Measurements from ENCODE around the gene PEX14. TPM values are rescaled to one million over a fixed set of nuclear protein-coding genes. Genes with fewer than 3 reads are reported as not detected.
A peak's percentile ranks its signal among the peaks of the same experiment; 100 is the strongest.

PEX14 gene
- total and polyA plus RNA-seq, 9 of the 15 experiments (the other 6 are each of a cell fraction or from before 2014, with no cell fraction given): 2.6 to 45.7 (median 22.7) TPM

- TF ChIP-seq, protein P1, sequence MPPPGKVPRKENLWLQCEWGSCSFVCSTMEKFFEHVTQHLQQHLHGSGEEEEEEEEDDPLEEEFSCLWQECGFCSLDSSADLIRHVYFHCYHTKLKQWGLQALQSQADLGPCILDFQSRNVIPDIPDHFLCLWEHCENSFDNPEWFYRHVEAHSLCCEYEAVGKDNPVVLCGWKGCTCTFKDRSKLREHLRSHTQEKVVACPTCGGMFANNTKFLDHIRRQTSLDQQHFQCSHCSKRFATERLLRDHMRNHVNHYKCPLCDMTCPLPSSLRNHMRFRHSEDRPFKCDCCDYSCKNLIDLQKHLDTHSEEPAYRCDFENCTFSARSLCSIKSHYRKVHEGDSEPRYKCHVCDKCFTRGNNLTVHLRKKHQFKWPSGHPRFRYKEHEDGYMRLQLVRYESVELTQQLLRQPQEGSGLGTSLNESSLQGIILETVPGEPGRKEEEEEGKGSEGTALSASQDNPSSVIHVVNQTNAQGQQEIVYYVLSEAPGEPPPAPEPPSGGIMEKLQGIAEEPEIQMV (tag; conservative IDR thresholded peaks at IDR 0.05; ENCODE audit: low read depth): no peak
- TF ChIP-seq, protein P2, sequence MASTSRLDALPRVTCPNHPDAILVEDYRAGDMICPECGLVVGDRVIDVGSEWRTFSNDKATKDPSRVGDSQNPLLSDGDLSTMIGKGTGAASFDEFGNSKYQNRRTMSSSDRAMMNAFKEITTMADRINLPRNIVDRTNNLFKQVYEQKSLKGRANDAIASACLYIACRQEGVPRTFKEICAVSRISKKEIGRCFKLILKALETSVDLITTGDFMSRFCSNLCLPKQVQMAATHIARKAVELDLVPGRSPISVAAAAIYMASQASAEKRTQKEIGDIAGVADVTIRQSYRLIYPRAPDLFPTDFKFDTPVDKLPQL (IDR thresholded peaks at IDR 0.05; ENCODE audit: extremely low read depth, insufficient read length): no peak
- no peak for TF ChIP-seq TRIM25 (IDR thresholded peaks at IDR 0.05; ENCODE audit: borderline replicate concordance)
- TF ChIP-seq, protein P3, sequence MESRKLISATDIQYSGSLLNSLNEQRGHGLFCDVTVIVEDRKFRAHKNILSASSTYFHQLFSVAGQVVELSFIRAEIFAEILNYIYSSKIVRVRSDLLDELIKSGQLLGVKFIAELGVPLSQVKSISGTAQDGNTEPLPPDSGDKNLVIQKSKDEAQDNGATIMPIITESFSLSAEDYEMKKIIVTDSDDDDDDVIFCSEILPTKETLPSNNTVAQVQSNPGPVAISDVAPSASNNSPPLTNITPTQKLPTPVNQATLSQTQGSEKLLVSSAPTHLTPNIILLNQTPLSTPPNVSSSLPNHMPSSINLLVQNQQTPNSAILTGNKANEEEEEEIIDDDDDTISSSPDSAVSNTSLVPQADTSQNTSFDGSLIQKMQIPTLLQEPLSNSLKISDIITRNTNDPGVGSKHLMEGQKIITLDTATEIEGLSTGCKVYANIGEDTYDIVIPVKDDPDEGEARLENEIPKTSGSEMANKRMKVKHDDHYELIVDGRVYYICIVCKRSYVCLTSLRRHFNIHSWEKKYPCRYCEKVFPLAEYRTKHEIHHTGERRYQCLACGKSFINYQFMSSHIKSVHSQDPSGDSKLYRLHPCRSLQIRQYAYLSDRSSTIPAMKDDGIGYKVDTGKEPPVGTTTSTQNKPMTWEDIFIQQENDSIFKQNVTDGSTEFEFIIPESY (CRISPR knock-in tag; IDR thresholded peaks at IDR 0.05): peak; percentile 100
These were observed 55.6 kb downstream of the PEX14 start (continued) for GRCh38 chr1:10530281-10530740.
